Measurements from ENCODE around the gene CLDN34. TPM values are rescaled to one million over a fixed set of nuclear protein-coding genes. Genes with fewer than 3 reads are reported as not detected.
A peak's percentile ranks its signal among the peaks of the same experiment; 100 is the strongest.

The CLDN34 gene
- total RNA-seq, 1 experiment from 2014 or later = not detected

- Histone ChIP-seq H3K4me1 (no peaks in the 10 kb centered on the region), H3K36me3 (ENCODE audit: control insufficient read depth, insufficient read depth, low read length) (no peaks in the 10 kb centered on the region), H3K27me3 (replicated peaks; ENCODE audit: control insufficient read depth, insufficient read depth, low read length) (no peaks in the 10 kb centered on the region), H3K4me3 (ENCODE audit: low read depth, low read length) (no peak overlapping the region), H3K9me3 (no peaks in the 10 kb centered on the region)
- no peak overlapping the region for H3K27ac Mint-ChIP-seq (ENCODE audit: unreplicated experiment)
- TF ChIP-seq CTCF (IDR thresholded peaks at IDR 0.05; ENCODE audit: insufficient read depth in 1 of 2, low read depth in 1 of 2, low read length in 1 of 2, severe bottlenecking in 1 of 2, unreplicated experiment in 1 of 2) = no peak
- H3K36me3 Mint-ChIP-seq (ENCODE audit: insufficient read depth, unreplicated experiment) = no peaks in the 10 kb centered on the region
- H3K27me3 Mint-ChIP-seq (ENCODE audit: insufficient read depth, unreplicated experiment) = no peaks in the 10 kb centered on the region
- no peak overlapping the region for H3K4me3 Mint-ChIP-seq (ENCODE audit: unreplicated experiment)
- POLR2A ChIA-PET = no interaction called here
- DNase-seq = no peak
- no peaks in the 10 kb centered on the region for H3K4me1 Mint-ChIP-seq (ENCODE audit: low read depth, unreplicated experiment)
- intact Hi-C loops (cut with micrococcal nuclease; ENCODE audit: unreplicated experiment) = no loop called here
- no peaks in the 10 kb centered on the region for H3K9me3 Mint-ChIP-seq (ENCODE audit: unreplicated experiment)
- CTCF ChIA-PET = no interaction called here
- BruUV-seq (replicated peaks) = no TSS peak
Observed at GRCh38 chrX:9983441-9983840, 16.3 kb downstream of the CLDN34 start.

GRCh38 chrX:9983846-9984245 lies 16.7 kb downstream of the CLDN34 start:
- no peak for TF ChIP-seq CTCF (IDR thresholded peaks at IDR 0.05; ENCODE audit: insufficient read depth in 1 of 2, low read depth in 1 of 2, low read length in 1 of 2, severe bottlenecking in 1 of 2, unreplicated experiment in 1 of 2)
- POLR2A ChIA-PET = no interaction called here
- no peaks in the 10 kb centered on the region for H3K4me1 ChIP-seq
- Mint-ChIP-seq H3K4me3 (ENCODE audit: unreplicated experiment) (no peak overlapping the region), H3K9me3 (ENCODE audit: unreplicated experiment) (no peaks in the 10 kb centered on the region), H3K4me1 (ENCODE audit: low read depth, unreplicated experiment) (no peaks in the 10 kb centered on the region), H3K36me3 (ENCODE audit: insufficient read depth, unreplicated experiment) (no peaks in the 10 kb centered on the region), H3K27ac (ENCODE audit: unreplicated experiment) (no peak overlapping the region), H3K27me3 (ENCODE audit: insufficient read depth, unreplicated experiment) (no peaks in the 10 kb centered on the region)
- no peaks in the 10 kb centered on the region for H3K27me3 ChIP-seq (replicated peaks; ENCODE audit: control insufficient read depth, insufficient read depth, low read length)
- no peaks in the 10 kb centered on the region for H3K36me3 ChIP-seq (ENCODE audit: control insufficient read depth, insufficient read depth, low read length)
- no peak overlapping the region for H3K4me3 ChIP-seq (ENCODE audit: low read depth, low read length)
- intact Hi-C loops (cut with micrococcal nuclease; ENCODE audit: unreplicated experiment) = no loop called here
- CTCF ChIA-PET = no interaction called here
- DNase-seq = no peak
- BruUV-seq (replicated peaks) = no TSS peak
- H3K9me3 ChIP-seq = no peaks in the 10 kb centered on the region

- no peaks in the 10 kb centered on the region for H3K36me3 ChIP-seq (ENCODE audit: control insufficient read depth, insufficient read depth, low read length)
- Mint-ChIP-seq H3K4me1 (ENCODE audit: low read depth, unreplicated experiment) (no peaks in the 10 kb centered on the region), H3K27ac (ENCODE audit: unreplicated experiment) (no peak overlapping the region), H3K36me3 (ENCODE audit: insufficient read depth, unreplicated experiment) (no peaks in the 10 kb centered on the region), H3K9me3 (ENCODE audit: unreplicated experiment) (no peaks in the 10 kb centered on the region), H3K4me3 (ENCODE audit: unreplicated experiment) (no peak overlapping the region), H3K27me3 (ENCODE audit: insufficient read depth, unreplicated experiment) (no peaks in the 10 kb centered on the region)
- peak; percentile 23 to 55 for TF ChIP-seq CTCF (IDR thresholded peaks at IDR 0.05; ENCODE audit: insufficient read depth in 1 of 2, low read depth in 1 of 2, low read length in 1 of 2, severe bottlenecking in 1 of 2, unreplicated experiment in 1 of 2)
- no peak overlapping the region for H3K4me3 ChIP-seq (ENCODE audit: low read depth, low read length)
- BruUV-seq (replicated peaks) = no TSS peak
- ChIA-PET POLR2A (no interaction called here), CTCF (interaction anchor here (0.7 kb wide), 1 partner anchor 339 kb away, joined by 5 read pairs; no protein-coding TSS in a partner anchor)
- intact Hi-C loops (cut with micrococcal nuclease; ENCODE audit: unreplicated experiment) = loop anchor here (1.0 to 5.0 kb wide), 2 partner anchors 101 to 131 kb away; no protein-coding TSS in a partner anchor
- no peaks in the 10 kb centered on the region for H3K4me1 ChIP-seq
- no peaks in the 10 kb centered on the region for H3K9me3 ChIP-seq
- H3K27me3 ChIP-seq (replicated peaks; ENCODE audit: control insufficient read depth, insufficient read depth, low read length) = no peaks in the 10 kb centered on the region
- peak in 1 of 2 experiments; percentile 22 for DNase-seq
Observed at GRCh38 chrX:9988762-9989161, 21.6 kb downstream of the CLDN34 start.

Data from Caco-2 (cell line).